Karpas-422 (cell line): Measurements from ENCODE around the gene PREX1. TPM values are rescaled to one million over a fixed set of nuclear protein-coding genes. Genes with fewer than 3 reads are reported as not detected.
"Not testable (repeated sequence)": the region's sequence is repeated elsewhere in the genome, so short reads cannot be mapped to it uniquely, and the experiment has no call there.

ENCODE experiments used
- DNase-seq: peaks from one replicate; pipeline ENCODE4 v3.0.0-alpha.2; 2015
- H2AFZ ChIP-seq: fragments of 200-600 bp; sonication (generic); 2 replicates; pipeline ENCODE4 v1.6.1; 2014; ENCODE audit warnings: antibody characterized with exemption, low read length, mixed read lengths
- H3K27ac ChIP-seq: fragments of 200-600 bp; sonication (generic); 2 replicates; pipeline ENCODE4 v1.5.1; 2014; ENCODE audit warnings: mild to moderate bottlenecking, low read length, moderate library complexity
- H3K27me3 ChIP-seq: fragments of 200-600 bp; sonication (generic); 2 replicates; pipeline ENCODE4 v1.6.1; 2014; ENCODE audit warnings: low read length, mixed read lengths
- H3K36me3 ChIP-seq: fragments of 200-600 bp; sonication (generic); 2 replicates; pipeline ENCODE4 v1.6.1; 2014; ENCODE audit warnings: low read length, mixed read lengths; ENCODE audit not compliant: insufficient read depth
- H3K4me1 ChIP-seq: fragments of 200-600 bp; sonication (generic); 2 replicates; pipeline ENCODE4 v1.6.1; 2014; ENCODE audit warnings: mild to moderate bottlenecking, low read length, mixed read lengths
- H3K4me2 ChIP-seq: fragments of 200-600 bp; sonication (generic); 2 replicates; pipeline ENCODE4 v1.6.1; 2014; ENCODE audit warnings: low read length, low read depth, mild to moderate bottlenecking; ENCODE audit not compliant: poor library complexity, severe bottlenecking
- H3K4me3 ChIP-seq: fragments of 200-600 bp; sonication (generic); 2 replicates; pipeline ENCODE4 v1.5.1; 2014; ENCODE audit warnings: mild to moderate bottlenecking, antibody characterized with exemption, low read length, mixed read lengths
- H3K79me2 ChIP-seq: fragments of 200-600 bp; sonication (generic); 2 replicates; pipeline ENCODE4 v1.6.1; 2014; ENCODE audit warnings: mild to moderate bottlenecking, low read length, mixed read lengths
- H3K9ac ChIP-seq: fragments of 200-600 bp; sonication (generic); 2 replicates; pipeline ENCODE4 v1.6.0; 2014; ENCODE audit warnings: low read length
- H3K9me2 ChIP-seq: fragments of 200-600 bp; sonication (generic), shearing (Covaris generic); replicated peaks from 2 replicates; pipeline ENCODE4 v1.6.0; 2014; ENCODE audit warnings: mild to moderate bottlenecking, low read length, moderate library complexity; ENCODE audit not compliant: insufficient read depth
- H3K9me3 ChIP-seq: fragments of 300-700, 200-600 bp; sonication (generic); 2 replicates; pipeline ENCODE4 v1.6.1; 2014; ENCODE audit warnings: low read length, mixed read lengths
- H4K20me1 ChIP-seq: fragments of 200-600 bp; sonication (generic); 2 replicates; pipeline ENCODE4 v1.6.1; 2014; ENCODE audit warnings: mild to moderate bottlenecking, antibody characterized with exemption, low read length, low read depth; ENCODE audit not compliant: insufficient read depth
- total RNA-seq: library from RNA; depleted of rRNA; stranded (reverse); fragments of >200 nt; shearing (Covaris generic); gene quantifications from 2 replicates; pipeline ENCODE4 v1.2.3, GENCODE V29; 2014; ENCODE audit warnings: low replicate concordance

The PREX1 gene
- total RNA-seq, 1 experiment from 2014 or later = not detected

DNA sequence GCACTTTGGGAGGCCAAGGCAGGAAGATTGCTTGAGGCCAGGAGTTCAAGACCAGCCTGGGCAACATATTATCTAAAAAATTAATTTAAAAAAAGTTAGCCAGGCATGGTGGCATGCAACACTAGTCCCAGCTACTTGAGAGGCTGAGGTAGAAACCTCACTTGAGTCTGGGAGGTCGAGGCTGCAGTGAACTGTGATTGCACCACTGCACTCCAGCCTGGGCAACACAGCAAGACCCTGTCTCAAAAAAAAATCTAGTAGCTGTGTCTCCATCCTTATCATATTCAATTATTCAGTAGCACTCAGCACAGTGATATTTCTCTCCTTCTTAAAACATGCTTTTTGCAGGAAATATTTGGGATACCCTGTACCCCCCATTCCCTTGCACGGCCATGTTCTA, 16.1 kb upstream of the PREX1 start:
- H3K27ac ChIP-seq = not testable (repeated sequence)

DNA sequence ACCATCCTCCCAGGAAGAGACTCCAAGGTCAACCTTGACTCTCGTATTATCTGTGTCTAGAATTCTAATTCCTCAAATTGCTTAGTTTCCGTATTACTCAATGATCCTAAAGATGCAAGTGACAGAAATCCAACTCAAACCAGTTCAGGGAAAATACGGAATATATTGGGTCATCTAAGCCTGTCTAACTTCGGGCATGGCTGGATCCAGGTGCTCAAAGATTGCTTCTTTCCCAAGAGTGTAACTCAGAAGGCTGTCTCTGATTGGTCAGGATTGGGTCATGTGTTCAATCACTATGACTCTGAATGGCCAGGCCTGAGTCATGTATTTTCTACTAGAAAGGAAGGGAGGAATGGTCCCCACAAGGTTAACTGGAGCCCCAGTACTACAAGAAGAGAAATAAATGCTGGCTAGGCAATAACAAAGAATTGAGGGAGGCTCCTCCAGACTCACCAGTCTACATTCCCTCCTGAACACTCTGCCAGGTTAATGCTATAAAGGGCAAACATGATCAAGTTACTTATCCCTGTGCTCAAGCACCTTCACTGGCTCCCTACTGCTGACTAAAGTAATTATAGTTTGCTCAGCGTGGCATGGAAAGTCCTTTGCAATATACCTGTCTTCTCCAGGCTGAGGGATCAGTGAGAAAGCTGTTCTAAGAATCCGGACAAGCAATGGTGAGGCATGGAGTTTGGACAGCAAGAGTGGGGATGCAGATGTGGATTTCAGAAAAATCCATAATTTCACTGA, 15.4 kb upstream of the PREX1 start:
- DNase-seq = peak; percentile 60
- Histone ChIP-seq H3K4me1 (peaks cover 15% of the 10 kb centered on the region), H3K4me3 (no peak overlapping the region), H3K4me2 (no peak overlapping the region), H3K9me2 (no peaks in the 10 kb centered on the region), H3K9me3 (no peaks in the 10 kb centered on the region), H3K79me2 (no peaks in the 10 kb centered on the region), H4K20me1 (no peaks in the 10 kb centered on the region), H3K27ac (no peak overlapping the region), H3K27me3 (no peaks in the 10 kb centered on the region), H2AFZ (no peak overlapping the region), H3K36me3 (no peaks in the 10 kb centered on the region), H3K9ac (no peak overlapping the region)

More for the DNA sequence above, 16.1 kb upstream of the PREX1 start:
- not testable (repeated sequence) for H3K9me2 ChIP-seq, H3K4me2 ChIP-seq, H3K4me3 ChIP-seq, H3K36me3 ChIP-seq, H4K20me1 ChIP-seq, H3K27me3 ChIP-seq, H2AFZ ChIP-seq, H3K79me2 ChIP-seq, H3K9me3 ChIP-seq, DNase-seq, H3K9ac ChIP-seq
- peaks cover 15% of the 10 kb centered on the region for H3K4me1 ChIP-seq

DNA sequence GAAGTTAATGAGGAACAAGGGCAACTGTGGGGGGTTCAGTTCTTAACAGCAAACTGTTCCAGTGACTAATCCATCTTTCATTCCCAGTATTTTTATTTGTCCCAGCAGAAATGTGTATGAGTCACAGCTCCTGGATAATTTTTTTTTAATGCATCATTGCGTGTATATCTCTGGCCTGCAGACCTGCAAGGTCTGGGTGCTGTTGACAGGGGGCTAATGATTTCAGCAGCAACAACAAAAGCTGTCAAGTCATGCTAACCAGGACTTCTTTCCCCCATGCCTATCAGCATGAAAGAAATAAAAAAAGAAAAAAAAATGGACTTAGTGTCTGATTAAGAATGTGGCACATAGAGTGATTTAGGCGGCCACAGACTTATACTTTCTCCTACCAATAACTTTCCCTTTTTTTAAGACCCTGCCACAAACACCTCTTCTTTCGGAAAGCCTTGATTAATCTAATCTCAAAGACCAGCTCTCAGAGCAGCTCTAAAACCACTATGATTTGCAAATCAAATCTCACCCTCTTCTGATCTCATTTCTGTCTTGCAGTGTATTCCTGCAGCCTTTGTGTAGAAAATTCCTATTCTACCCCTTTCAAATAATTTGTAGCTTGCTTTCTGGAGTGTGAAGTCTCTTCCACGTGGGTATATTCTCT, 14.2 kb upstream of the PREX1 start:
- DNase-seq = no peak
- Histone ChIP-seq H3K4me2 (peak overlapping the region; percentile 41), H3K27me3 (no peaks in the 10 kb centered on the region), H3K27ac (no peak overlapping the region), H3K79me2 (no peaks in the 10 kb centered on the region), H3K4me1 (peaks cover 15% of the 10 kb centered on the region), H3K36me3 (no peaks in the 10 kb centered on the region), H2AFZ (no peak overlapping the region), H3K9me3 (no peaks in the 10 kb centered on the region), H3K4me3 (no peak overlapping the region), H3K9me2 (no peaks in the 10 kb centered on the region), H4K20me1 (no peaks in the 10 kb centered on the region), H3K9ac (no peak overlapping the region)

DNA sequence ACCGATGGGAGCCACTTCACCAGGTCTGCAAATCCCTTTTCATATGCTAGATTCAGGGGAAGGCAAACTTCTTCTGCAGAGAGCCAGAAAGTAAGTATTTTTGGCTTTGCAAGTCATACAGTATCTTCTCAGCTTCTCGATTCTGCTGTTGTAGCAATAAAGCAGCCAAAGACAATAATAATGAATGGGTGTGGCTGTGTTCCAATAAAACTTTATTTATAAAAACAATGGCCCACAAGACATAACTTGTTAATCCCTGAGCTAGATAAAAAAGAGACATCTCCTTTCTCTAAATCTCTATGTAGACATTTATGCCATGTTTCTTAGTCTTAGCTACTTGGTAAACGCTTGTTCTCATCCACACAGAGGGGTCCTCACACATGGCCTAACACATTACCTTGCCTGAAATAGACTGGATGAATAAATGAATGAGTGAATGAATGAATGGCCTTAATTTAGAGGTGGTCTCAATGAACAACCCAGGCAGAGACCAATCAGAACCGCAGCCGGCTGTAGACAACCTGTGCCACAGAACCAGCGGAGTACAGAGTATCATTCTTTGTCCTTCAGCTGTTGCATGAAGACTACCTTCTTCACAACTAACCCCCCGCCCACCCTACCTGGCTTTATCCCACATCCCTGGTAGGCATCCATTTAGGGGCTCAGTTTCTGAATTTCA, 13.5 kb upstream of the PREX1 start:
- no peaks in the 10 kb centered on the region for H3K27me3 ChIP-seq
- no peaks in the 10 kb centered on the region for H3K36me3 ChIP-seq
- peaks cover 15% of the 10 kb centered on the region for H3K4me1 ChIP-seq
- H3K4me2 ChIP-seq = peak overlapping the region; percentile 41
- H3K9me2 ChIP-seq = no peaks in the 10 kb centered on the region
- H3K9ac ChIP-seq = no peak overlapping the region
- no peaks in the 10 kb centered on the region for H3K9me3 ChIP-seq
- DNase-seq = no peak
- H4K20me1 ChIP-seq = no peaks in the 10 kb centered on the region
- no peak overlapping the region for H2AFZ ChIP-seq
- H3K4me3 ChIP-seq = no peak overlapping the region
- no peaks in the 10 kb centered on the region for H3K79me2 ChIP-seq
- no peak overlapping the region for H3K27ac ChIP-seq

DNA sequence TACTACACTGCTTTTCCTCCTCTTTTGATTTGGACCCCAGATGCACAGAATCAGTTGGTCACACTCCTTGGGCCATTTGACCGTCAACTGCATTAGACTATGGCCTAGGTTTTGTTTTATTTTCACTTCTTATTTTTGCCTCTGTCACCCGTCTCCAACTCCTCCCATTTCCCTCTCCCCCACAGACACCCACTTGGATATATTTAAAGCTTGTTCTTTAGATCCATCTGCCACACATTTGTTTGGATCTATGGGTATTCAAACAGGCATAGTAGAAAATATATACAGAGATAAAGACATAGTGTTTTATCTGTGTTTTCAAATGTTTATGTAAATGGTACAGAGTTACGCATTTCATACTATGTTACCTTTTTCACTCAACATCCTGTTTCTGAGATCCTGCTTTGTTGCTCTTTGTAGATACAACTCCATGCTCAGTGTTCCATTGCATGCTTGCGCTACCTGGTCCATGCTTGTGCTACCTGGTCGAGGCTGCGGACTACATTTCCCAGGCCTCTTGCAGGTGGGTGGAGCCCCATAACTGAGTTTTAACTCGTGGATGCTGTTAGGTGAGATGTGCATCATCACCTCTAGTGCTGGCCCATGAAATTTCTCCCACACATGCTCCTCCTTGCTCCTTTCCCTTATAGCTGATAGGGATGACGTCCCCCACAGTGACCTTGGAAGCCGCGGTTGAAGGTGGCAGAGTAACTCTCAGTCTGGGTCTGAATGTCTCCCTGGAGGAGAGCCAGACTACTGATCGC, 11.5 kb upstream of the PREX1 start:
- H3K4me1 ChIP-seq = peaks cover 15% of the 10 kb centered on the region
- H3K4me2 ChIP-seq = no peak overlapping the region
- no peak overlapping the region for H3K9ac ChIP-seq

DNA sequence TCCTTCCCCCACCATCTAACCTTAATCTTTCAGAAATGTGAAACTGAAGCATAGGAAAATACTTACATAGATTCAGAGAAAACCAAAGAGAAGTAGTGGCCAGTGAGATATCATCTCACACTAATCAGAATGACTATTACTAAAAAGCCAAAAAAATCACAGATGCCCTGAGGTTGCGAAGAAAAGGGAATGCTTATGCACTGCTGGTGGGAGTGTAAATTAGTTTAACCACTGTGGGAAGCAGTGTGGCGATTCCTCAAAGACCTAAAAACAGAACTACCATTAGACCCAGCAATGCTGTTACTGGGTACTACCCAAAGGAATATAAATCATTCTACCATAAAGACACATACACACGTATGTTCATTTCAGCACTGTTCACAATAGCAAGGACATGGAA, 9.2 kb upstream of the PREX1 start:
- Histone ChIP-seq H3K9ac (no peak overlapping the region), H3K4me1 (peaks cover 14% of the 10 kb centered on the region), H3K4me3 (no peak overlapping the region), H3K9me3 (no peaks in the 10 kb centered on the region), H4K20me1 (no peaks in the 10 kb centered on the region), H3K4me2 (no peak overlapping the region), H2AFZ (no peak overlapping the region), H3K9me2 (no peaks in the 10 kb centered on the region), H3K36me3 (no peaks in the 10 kb centered on the region), H3K27ac (no peak overlapping the region), H3K27me3 (no peaks in the 10 kb centered on the region), H3K79me2 (no peaks in the 10 kb centered on the region)
- no peak for DNase-seq

More for the DNA sequence above, 11.5 kb upstream of the PREX1 start:
- Histone ChIP-seq H3K27me3 (no peaks in the 10 kb centered on the region), H3K79me2 (no peaks in the 10 kb centered on the region), H3K27ac (no peak overlapping the region), H3K9me2 (no peaks in the 10 kb centered on the region), H4K20me1 (no peaks in the 10 kb centered on the region), H3K36me3 (no peaks in the 10 kb centered on the region), H3K4me3 (no peak overlapping the region), H2AFZ (no peak overlapping the region), H3K9me3 (no peaks in the 10 kb centered on the region)
- no peak for DNase-seq

DNA sequence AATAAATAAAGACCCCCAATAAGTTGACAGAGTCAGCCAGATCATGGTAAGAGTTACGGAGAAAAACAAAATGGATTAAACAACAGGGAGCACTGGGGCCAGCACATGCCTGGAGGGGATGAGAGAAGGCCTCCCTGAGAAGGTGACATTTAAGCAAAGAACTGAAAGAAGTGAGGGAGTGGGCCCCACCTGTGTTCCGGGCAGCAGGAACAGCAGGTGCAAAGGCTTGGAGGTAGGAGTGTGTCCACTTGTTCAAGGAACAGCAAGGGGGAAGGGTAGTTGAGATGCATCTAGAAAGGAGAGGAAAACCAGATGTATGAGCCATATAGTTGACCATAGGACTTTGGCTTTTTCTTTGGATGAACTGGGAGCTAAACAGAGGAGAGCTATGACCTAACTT, 7.6 kb upstream of the PREX1 start:
- H3K4me3 ChIP-seq = no peak overlapping the region
- H3K4me1 ChIP-seq = peaks cover 11% of the 10 kb centered on the region
- H2AFZ ChIP-seq = no peak overlapping the region
- no peak overlapping the region for H3K4me2 ChIP-seq
- H3K9me3 ChIP-seq = no peaks in the 10 kb centered on the region
- H3K36me3 ChIP-seq = no peaks in the 10 kb centered on the region
- no peaks in the 10 kb centered on the region for H3K27me3 ChIP-seq
- no peak for DNase-seq
- H3K9ac ChIP-seq = no peak overlapping the region
- no peaks in the 10 kb centered on the region for H3K9me2 ChIP-seq
- H4K20me1 ChIP-seq = no peaks in the 10 kb centered on the region
- no peak overlapping the region for H3K27ac ChIP-seq
- H3K79me2 ChIP-seq = no peaks in the 10 kb centered on the region

DNA sequence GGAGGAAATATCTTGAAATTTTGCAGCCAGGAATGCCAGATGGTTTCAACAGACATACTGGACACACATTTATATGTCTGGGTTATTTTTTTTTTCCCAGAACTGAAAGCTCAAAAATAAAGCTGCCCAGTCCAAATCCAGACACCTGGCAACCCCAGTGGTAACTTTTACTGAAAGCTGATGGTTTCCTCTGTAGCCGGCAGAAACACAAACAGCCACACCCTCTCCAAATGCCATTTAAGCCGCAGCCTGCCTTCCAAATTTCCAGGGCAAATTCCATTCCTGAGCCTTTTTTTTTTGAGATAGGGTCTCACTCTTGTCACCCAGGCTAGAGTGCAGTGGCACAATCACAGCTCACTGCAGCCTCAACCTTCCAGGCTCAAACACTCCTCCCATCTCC, 6.5 kb upstream of the PREX1 start:
- Histone ChIP-seq H3K4me1 (peaks cover 11% of the 10 kb centered on the region), H3K9me2 (no peaks in the 10 kb centered on the region), H3K4me2 (no peak overlapping the region), H3K36me3 (no peaks in the 10 kb centered on the region), H3K79me2 (no peaks in the 10 kb centered on the region), H2AFZ (no peak overlapping the region), H3K27ac (no peak overlapping the region), H3K4me3 (no peak overlapping the region), H3K27me3 (no peaks in the 10 kb centered on the region), H4K20me1 (no peaks in the 10 kb centered on the region), H3K9me3 (no peaks in the 10 kb centered on the region), H3K9ac (no peak overlapping the region)
- DNase-seq = no peak
